Measurements from ENCODE around the gene CACNA1A.

DNA sequence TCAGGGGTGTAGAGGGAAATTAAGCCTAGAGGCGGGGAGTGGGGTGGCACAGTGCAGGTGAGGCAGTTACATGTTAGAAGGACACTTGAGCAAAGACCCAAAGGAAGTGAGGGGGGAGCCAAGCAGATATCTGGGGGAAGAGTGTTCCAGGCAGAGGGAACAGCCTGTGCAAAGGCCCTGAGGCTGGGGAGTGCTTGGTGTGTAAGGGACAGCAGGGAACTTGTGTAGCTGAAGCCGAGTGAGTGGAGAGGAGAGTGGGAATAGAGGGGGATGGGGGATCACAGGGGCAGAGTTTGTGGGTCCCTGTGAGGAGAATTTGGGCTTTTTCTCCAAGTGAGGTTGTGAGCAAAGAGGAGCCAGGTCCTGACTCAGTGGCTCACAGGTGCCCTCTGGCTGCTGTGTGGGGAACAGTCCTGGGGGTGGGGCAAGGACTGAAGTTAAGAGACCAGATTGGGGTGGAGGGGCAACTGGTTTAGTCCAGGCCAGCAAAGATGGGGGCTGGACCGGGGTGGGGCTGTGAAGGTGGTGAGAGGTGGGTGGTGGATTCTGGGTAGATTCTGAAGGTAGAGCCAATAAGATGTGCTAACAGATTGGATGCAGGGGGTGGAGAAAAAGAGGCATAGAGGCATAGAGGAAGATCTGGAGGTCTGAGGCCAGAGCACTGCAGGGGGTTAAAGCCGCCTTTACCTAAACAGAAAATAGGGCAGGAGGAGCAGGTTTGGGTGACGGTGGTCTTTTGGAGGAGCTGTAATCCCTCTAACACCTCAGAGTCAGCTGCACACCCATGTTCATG, 75.3 kb downstream of the CACNA1A start:
- TF ChIP-seq, protein P1, sequence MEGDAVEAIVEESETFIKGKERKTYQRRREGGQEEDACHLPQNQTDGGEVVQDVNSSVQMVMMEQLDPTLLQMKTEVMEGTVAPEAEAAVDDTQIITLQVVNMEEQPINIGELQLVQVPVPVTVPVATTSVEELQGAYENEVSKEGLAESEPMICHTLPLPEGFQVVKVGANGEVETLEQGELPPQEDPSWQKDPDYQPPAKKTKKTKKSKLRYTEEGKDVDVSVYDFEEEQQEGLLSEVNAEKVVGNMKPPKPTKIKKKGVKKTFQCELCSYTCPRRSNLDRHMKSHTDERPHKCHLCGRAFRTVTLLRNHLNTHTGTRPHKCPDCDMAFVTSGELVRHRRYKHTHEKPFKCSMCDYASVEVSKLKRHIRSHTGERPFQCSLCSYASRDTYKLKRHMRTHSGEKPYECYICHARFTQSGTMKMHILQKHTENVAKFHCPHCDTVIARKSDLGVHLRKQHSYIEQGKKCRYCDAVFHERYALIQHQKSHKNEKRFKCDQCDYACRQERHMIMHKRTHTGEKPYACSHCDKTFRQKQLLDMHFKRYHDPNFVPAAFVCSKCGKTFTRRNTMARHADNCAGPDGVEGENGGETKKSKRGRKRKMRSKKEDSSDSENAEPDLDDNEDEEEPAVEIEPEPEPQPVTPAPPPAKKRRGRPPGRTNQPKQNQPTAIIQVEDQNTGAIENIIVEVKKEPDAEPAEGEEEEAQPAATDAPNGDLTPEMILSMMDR (conservative IDR thresholded peaks at IDR 0.05; ENCODE audit: low read depth, low read length), result peak; percentile 78
- no peak for TF ChIP-seq CHD1 (IDR thresholded peaks at IDR 0.05; ENCODE audit: low read depth, low read length)

Measured in IMR-90 (cell line).